ENCODE measurements around the gene PATZ1.

PATZ1 gene

DNA sequence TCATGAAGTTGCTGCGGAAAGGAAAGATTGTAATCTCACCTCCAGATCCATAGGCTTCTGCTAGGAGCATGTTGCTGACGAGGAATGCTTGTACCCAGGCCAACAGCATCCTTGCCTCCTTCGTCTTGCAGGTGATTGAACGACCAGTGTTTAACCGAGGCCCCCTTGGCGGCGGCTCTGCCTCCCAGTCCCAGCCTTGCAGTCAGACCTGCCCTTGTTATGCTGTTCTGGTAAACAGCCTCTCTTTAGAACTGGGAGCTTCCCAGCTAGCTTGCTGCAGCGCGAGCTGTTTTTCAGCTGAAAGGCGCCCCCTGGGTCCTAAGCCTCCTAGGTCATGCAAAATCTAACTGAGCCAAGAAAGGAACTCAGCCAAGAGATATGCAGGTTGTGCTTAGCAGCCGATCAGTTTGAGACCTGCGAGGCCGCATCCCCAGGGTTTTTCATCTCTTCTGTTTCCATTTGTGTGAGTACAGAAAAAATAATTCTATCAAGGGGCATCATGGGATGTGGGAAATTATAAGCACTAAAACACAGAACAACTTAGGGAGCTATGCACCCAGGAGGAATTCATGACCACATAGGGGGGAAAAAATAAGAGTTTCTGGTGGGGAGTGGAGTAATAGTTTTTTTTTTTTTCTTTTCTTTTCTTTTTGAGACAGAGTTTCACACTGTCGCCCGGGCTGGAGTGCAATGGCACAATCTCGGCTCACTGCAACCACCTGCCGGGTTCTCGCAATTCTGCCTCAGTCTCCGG, 53.7 kb downstream of the PATZ1 start, which contains the start of gene PIK3IP1:
TSS of gene PIK3IP1 (minus strand) at position 253 of the 754 bp plus-strand sequence. CDS start at position 109, 144 bp downstream.
- H3K4me1 Mint-ChIP-seq = peaks cover 58% of the 10 kb centered on the region
- H3K27me3 Mint-ChIP-seq = no peaks in the 10 kb centered on the region
- H3K4me3 Mint-ChIP-seq = peak within 1 kb of the TSS; percentile 97
- peak; percentile 74 to 84 for DNase-seq (ENCODE audit: low spot score in 2 of 2)
- no peaks in the 10 kb centered on the region for H3K9me3 Mint-ChIP-seq
- ATAC-seq (replicated peaks; ENCODE audit: extremely low read depth, poor library complexity, severe bottlenecking) = peak; percentile 42
- H3K27ac Mint-ChIP-seq (ENCODE audit: low read depth) = peak within 1 kb of the TSS; percentile 100
- H3K36me3 Mint-ChIP-seq (ENCODE audit: insufficient read depth) = peaks cover 53% of the 10 kb centered on the region

DNA sequence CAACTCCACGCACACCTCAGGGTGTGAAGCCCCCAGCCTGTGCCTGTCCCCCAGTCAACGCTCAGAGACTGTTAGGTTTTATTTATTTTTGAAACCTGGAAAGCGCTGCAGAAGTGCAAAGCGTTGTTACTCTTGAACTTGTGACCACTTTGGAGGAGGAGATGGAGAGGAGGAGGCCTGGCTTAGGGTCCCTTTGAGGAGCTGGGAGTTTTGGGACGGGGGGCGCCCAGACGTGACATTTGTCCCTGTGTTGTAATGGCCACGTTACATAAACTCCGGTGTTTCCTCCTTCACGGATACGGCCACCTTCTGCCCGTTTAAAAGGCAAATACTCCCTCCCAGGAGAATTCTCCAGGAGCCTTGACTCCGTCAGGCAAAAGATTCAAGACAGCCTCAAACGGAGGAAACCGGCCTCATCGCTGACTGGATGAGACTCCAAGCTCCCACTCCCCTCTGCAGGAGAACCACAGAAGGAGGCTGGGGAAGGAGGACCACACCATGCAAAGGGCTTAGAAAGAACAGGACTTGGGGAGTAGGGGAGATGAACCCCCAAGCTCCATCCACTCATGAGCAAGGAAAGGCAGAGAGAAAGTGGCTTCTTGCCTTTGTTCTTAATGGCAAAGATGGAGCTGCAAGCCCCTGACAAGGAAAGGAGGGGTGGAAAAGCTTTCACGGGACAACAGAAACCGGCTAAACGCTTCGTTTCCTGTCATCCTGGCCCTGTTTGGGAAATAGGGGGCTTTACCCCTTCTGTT, 54.5 kb downstream of the PATZ1 start:
- Mint-ChIP-seq H3K36me3 (ENCODE audit: insufficient read depth) (peaks cover 60% of the 10 kb centered on the region), H3K9me3 (no peaks in the 10 kb centered on the region), H3K27ac (ENCODE audit: low read depth) (peak overlapping the region; percentile 100), H3K4me3 (peak overlapping the region; percentile 97), H3K4me1 (peaks cover 58% of the 10 kb centered on the region), H3K27me3 (no peaks in the 10 kb centered on the region)
- peak in 1 of 2 donors; percentile 31 for DNase-seq (ENCODE audit: low spot score in 2 of 2)
- no peak for ATAC-seq (replicated peaks; ENCODE audit: extremely low read depth, poor library complexity, severe bottlenecking)

DNA sequence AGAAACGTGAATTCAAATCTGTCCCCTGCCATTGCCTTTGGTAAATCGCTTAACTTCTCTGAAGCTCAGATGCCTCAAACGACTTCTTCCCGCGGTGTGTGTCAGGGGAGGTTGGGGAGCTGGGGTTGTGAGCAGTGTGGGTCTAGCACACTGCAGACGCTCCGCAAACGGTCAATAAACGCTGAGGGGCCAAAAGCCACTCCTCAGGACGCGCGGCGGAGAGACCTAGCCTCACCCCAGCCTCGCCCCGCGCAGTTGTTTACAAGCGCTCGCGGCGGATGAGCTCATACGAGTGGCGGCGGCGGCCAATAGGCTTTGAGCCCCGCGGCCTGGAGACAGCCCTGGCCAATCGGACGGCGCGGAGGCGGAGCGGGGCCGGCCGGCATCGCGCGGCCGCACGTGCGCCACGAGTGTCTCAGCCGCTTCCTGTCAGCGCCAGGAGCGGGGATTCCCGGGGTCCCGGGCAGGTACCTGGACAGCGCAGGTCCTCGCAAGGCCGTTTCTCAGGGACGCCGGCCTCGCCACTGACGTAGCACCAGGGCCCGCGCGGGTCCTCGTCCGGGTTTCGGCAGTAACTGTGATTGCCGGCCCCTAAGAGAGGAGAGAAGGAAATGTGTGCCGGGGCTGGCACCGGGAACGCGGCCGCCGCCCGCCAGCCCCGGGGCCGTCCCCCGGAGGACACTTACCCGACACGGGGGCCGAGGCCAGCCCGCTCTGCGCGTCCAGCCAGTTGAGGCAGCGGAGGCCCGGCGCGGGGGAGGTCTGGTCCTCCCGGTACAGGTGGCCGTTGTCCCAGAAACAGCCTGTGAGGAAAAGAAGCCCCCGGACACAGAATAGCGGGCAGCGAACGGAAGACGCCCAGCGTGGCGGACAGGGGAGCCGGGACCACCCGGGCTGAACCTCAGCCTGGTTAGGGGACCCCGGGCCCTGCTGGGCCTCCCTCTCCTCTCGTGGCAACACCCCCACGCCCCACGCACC, 55.4 kb downstream of the PATZ1 start:
- no peaks in the 10 kb centered on the region for H3K27me3 Mint-ChIP-seq
- H3K9me3 Mint-ChIP-seq = no peaks in the 10 kb centered on the region
- peak overlapping the region; percentile 100 for H3K27ac Mint-ChIP-seq (ENCODE audit: low read depth)
- ATAC-seq (replicated peaks; ENCODE audit: extremely low read depth, poor library complexity, severe bottlenecking) (peak; percentile 82), DNase-seq (ENCODE audit: low spot score in 2 of 2) (peak; percentile 92 to 97)
- H3K36me3 Mint-ChIP-seq (ENCODE audit: insufficient read depth) = peaks cover 69% of the 10 kb centered on the region
- H3K4me3 Mint-ChIP-seq = peak overlapping the region; percentile 97
- peaks cover 58% of the 10 kb centered on the region for H3K4me1 Mint-ChIP-seq

DNA sequence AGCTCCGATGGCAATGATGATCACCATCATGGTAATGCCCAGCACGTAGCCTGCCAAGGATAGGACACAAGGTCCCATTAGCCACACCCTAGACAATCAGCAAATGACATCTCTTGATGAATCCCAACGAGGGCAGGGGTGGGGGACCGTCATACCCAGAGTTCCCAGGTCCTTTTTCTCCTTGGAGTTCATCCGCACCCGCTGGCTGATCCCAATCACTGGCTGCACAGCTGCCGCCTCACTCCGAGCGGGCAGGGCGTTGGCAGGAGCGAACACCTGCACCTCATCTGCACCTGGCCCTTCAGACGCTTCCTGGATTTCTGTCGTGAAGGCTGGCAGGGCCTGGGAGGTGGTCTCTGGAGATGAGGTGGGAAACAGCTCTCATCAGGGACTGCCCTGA, 56.8 kb downstream of the PATZ1 start:
- peaks cover 83% of the 10 kb centered on the region for H3K36me3 Mint-ChIP-seq (ENCODE audit: insufficient read depth)
- DNase-seq (ENCODE audit: low spot score in 2 of 2) = no peak
- no peak for ATAC-seq (replicated peaks; ENCODE audit: extremely low read depth, poor library complexity, severe bottlenecking)
- no peaks in the 10 kb centered on the region for H3K27me3 Mint-ChIP-seq
- no peaks in the 10 kb centered on the region for H3K9me3 Mint-ChIP-seq
- H3K27ac Mint-ChIP-seq (ENCODE audit: low read depth) = peak overlapping the region; percentile 100
- H3K4me1 Mint-ChIP-seq = peaks cover 66% of the 10 kb centered on the region
- peak overlapping the region; percentile 97 for H3K4me3 Mint-ChIP-seq

DNA sequence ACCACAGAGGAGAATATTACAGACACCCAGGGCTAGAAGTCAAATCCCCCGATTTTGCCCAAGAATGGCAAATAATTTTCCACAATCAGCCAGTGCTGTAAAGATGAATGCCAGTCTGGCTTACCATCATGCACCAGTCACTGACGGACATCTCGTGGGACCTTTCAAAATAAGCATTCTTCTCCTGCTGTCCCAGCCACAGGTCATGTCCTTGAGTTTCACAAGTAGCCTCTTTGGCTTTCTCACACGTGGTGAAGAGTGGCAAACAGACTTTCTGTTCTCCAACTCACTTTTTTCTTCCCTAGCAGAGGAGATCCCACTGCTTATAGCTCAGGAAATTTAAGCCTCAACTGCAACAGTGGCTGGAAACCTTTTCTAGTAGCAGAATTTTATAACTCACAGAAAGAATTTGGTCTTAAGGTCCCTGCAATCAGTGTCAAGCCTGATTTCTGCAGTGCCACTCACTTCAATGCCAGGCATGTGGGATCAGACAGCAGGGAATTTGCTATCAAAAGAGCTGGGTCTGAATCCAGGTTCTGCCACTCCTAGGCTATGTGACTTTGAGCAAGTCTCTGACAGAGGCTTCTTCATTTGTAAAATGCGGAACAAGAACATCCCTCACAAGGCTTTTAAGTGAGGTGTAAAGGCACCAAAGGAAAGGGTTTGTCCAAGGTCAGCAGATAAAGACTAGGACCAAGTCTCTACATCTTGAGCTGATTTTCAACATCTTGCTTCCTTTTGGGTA, 57.5 kb downstream of the PATZ1 start:
- peak overlapping the region; percentile 97 for H3K4me3 Mint-ChIP-seq
- no peaks in the 10 kb centered on the region for H3K9me3 Mint-ChIP-seq
- DNase-seq (ENCODE audit: low spot score in 2 of 2) (no peak), ATAC-seq (replicated peaks; ENCODE audit: extremely low read depth, poor library complexity, severe bottlenecking) (no peak)
- H3K36me3 Mint-ChIP-seq (ENCODE audit: insufficient read depth) = peaks cover 89% of the 10 kb centered on the region
- H3K27ac Mint-ChIP-seq (ENCODE audit: low read depth) = peak overlapping the region; percentile 100
- no peaks in the 10 kb centered on the region for H3K27me3 Mint-ChIP-seq
- H3K4me1 Mint-ChIP-seq = peaks cover 64% of the 10 kb centered on the region

DNA sequence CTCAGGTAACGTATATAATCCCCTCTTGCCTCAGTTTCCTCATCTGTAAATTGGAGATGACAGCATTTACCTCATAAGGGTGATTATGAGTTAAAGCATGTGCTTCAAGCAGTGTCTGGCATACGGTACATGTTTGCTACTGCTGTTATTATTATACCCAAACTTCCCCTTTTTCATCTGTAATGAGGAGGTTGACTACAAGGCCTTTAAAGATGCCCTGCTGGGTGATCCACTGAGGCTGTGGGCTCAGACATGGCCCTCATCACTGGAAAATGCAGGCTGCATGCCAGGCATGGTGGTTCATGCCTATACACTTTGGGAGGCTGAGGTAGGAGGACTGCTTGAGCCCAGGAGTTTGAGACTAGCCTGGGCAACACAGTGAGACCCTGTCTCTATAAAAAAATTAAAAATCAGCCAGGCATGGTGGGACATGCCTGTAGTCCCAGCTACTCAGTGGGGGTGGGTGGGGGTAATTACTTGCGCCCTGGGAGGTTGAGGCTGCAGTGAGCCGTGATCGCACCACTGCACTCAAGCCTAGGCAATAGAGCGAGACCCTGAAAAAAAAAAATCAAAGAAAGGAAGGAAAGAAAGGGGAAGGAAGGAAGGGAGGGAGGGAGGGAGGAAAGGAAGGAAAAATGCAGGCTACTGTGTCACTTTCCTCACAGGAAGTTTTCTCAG, 58.2 kb downstream of the PATZ1 start:
- ATAC-seq (replicated peaks; ENCODE audit: extremely low read depth, poor library complexity, severe bottlenecking) (no peak), DNase-seq (ENCODE audit: low spot score in 2 of 2) (no peak)
- Mint-ChIP-seq H3K9me3 (no peaks in the 10 kb centered on the region), H3K36me3 (ENCODE audit: insufficient read depth) (peaks cover 96% of the 10 kb centered on the region), H3K27ac (ENCODE audit: low read depth) (peak overlapping the region; percentile 100), H3K27me3 (no peaks in the 10 kb centered on the region), H3K4me3 (peak overlapping the region; percentile 97), H3K4me1 (peaks cover 64% of the 10 kb centered on the region)

DNA sequence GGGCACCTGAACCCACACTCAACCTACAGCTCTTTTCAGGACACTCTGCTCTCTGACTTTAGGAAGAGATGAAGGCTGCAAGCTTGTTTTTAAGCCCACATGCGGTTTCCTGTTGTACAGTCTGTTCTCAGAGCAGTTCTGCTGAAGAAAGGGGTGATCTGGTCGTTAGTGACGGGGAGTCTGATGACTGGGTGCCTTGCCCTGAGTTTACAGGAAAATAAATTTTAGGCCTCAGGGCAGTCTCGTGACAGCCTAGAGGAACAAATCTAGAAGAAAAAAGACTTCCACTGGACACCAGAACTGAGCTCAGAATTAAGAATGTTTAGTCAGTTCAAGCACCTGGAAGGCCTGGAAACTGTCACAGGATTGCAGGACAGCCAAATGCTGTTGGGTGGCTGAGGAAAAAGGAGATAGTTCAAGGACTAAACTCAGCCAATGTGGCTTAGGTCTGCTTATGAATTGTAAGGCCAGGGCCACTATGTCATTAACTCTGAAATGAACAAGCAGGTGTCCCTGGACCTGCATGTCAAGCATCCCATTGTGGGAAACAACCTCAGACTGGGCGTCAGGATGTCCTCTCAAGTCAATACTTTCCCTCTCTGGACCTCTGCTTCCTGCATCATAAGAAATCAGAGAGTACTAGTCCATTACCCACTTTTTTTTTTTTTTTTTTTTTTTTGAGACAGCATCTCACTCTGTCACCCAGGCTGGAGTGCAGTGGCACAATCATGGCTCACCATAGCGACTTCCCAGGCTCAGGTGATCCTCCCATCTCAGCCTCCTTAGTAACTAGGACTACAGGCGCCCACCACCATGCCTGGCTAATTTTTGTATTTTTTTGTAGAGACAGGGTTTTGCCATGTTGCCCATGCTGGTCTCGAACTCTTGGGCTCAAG, 59.5 kb downstream of the PATZ1 start:
- Mint-ChIP-seq H3K27me3 (no peaks in the 10 kb centered on the region), H3K4me1 (peaks cover 63% of the 10 kb centered on the region), H3K36me3 (ENCODE audit: insufficient read depth) (peaks cover 96% of the 10 kb centered on the region), H3K9me3 (no peaks in the 10 kb centered on the region), H3K4me3 (peak overlapping the region; percentile 97), H3K27ac (ENCODE audit: low read depth) (peak overlapping the region; percentile 100)
- peak; percentile 40 to 60 for DNase-seq (ENCODE audit: low spot score in 2 of 2)
- ATAC-seq (replicated peaks; ENCODE audit: extremely low read depth, poor library complexity, severe bottlenecking) = peak; percentile 34

DNA sequence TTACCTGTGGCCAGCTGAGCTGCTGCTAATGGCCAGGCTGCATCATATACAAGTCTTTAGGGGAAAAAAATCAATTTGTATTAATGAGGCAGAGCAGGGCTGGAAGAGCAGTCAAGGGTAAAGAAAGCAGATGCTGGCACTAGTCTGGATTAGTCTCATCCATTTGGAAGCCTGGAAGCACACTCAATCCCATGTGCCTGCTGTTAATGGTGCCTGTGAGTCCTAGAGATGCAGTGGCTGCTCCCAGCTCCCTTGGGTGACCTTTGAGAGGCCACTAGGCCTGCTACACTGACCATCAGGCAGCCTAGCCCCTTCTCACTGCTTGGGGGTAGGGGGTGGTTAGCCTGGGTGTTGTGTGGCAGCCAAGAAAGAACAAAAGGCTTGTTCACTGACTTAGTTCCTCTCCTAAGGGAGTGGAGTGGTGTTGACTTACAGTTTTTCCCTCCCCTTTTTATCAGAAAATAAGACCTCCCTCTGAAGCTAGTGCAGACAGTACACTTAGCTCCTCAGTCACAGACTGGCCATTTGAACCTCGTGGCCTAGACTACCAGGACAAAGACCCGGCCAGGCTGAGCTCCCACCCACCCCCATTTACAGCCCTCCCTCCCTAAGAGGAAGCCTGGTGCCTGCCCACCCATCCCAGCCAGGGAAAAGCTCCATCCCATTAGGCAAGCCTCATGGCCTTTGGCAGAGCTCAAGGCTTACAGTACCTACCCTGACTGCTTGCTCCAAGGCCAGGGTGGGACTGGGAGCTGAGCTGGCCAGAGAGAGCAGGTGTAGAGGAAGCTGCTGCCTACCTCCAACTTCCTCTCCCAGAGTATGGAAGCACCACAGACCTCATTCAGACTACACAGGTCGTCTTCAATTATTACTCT, 61.6 kb downstream of the PATZ1 start:
- no peak for DNase-seq (ENCODE audit: low spot score in 2 of 2)
- Mint-ChIP-seq H3K4me3 (peak overlapping the region; percentile 97), H3K27ac (ENCODE audit: low read depth) (peak overlapping the region; percentile 100), H3K9me3 (no peaks in the 10 kb centered on the region), H3K27me3 (no peaks in the 10 kb centered on the region), H3K4me1 (peaks cover 62% of the 10 kb centered on the region), H3K36me3 (ENCODE audit: insufficient read depth) (peaks cover 94% of the 10 kb centered on the region)
- ATAC-seq (replicated peaks; ENCODE audit: extremely low read depth, poor library complexity, severe bottlenecking) = no peak

DNA sequence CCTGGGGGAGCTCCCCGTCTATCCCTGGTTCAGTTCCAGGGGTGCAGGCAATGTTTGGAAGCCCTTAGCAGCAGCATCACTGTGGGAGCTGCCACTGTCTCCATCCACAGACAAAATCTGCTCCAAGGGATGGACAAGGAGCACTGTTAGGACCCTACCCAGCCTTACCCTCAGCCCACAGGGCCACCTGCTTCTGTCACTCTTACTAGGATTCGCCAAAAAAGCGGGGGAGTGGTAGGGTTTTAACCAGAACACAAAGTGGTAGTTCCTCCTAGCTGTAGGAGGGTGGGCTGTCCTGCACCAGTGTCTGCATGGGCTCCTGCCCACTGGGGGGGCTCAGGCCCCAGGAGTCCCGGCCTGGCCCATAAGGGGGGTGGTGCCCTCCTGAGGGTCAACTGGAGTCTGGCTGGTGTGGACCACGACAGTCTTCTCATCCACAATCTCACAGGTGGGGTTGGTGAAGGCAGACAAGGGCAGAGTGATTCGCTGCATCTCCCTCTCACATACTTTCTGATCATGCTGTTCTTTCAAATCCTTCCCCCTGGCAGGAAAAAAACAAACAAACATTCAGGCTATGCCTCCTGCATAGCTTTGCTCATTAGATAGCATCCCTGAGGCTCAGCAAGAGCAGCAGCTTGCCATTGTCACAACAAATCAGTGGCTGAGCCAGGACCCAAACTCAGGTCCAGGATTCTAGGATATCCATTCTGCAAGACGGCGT, 63.2 kb downstream of the PATZ1 start:
- Mint-ChIP-seq H3K27me3 (no peaks in the 10 kb centered on the region), H3K9me3 (no peaks in the 10 kb centered on the region), H3K4me3 (peak overlapping the region; percentile 48), H3K27ac (ENCODE audit: low read depth) (peak overlapping the region; percentile 100), H3K4me1 (peaks cover 68% of the 10 kb centered on the region), H3K36me3 (ENCODE audit: insufficient read depth) (peaks cover 81% of the 10 kb centered on the region)
- ATAC-seq (replicated peaks; ENCODE audit: extremely low read depth, poor library complexity, severe bottlenecking) = no peak
- DNase-seq (ENCODE audit: low spot score in 2 of 2) = no peak
